ENCODE measurements around the gene BIVM.

BIVM gene

DNA sequence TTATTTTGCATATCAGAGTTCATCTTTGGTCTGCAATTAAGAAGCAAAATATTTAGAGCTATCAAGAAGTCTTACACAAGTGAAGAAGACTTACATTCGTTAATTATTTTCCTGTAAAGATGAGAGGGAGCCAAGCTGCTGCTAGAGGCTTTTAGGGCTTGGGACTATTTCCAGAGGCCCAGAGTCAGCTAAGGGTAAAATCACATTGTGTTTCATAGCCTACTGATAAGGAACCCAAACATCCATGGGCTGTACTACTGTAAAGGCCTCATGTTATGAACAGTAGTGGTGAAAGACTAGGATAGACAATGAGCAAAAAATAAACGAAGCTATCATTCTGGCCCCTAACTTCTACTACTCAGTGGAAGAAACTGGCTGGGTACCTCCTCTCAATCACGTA, 14.4 kb upstream of the BIVM start:
- no peak for DNase-seq (ENCODE audit: low read depth)
- no peak overlapping the region for H3K4me3 ChIP-seq (ENCODE audit: control insufficient read depth, low read depth, low read length)
- TF ChIP-seq, protein P1, sequence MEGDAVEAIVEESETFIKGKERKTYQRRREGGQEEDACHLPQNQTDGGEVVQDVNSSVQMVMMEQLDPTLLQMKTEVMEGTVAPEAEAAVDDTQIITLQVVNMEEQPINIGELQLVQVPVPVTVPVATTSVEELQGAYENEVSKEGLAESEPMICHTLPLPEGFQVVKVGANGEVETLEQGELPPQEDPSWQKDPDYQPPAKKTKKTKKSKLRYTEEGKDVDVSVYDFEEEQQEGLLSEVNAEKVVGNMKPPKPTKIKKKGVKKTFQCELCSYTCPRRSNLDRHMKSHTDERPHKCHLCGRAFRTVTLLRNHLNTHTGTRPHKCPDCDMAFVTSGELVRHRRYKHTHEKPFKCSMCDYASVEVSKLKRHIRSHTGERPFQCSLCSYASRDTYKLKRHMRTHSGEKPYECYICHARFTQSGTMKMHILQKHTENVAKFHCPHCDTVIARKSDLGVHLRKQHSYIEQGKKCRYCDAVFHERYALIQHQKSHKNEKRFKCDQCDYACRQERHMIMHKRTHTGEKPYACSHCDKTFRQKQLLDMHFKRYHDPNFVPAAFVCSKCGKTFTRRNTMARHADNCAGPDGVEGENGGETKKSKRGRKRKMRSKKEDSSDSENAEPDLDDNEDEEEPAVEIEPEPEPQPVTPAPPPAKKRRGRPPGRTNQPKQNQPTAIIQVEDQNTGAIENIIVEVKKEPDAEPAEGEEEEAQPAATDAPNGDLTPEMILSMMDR (IDR thresholded peaks at IDR 0.05; ENCODE audit: control insufficient read depth, insufficient read depth, low read depth, low read length, missing control alignments), result no peak

DNA sequence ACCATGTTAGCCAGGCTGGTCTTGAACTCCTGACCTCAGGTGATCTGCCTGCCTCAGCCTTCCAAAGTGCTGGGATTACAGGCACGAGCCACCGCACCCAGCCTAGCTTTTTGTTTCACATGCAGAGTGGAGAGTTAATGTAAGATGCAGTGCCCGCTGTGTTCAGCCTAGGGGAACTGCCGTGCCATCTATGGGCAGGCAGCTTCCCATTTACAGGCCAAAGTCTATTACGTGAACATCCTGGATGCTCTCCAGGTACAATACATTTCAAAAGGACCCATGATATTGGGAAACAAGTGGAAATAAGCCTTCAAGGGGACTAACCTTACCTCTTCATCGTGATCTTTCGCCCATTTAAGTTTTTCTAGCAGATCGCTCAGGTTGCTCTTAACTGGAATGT, 10.2 kb upstream of the BIVM start:
- H3K4me3 ChIP-seq (ENCODE audit: control insufficient read depth, low read depth, low read length), result no peak overlapping the region
- TF ChIP-seq, protein P1 (IDR thresholded peaks at IDR 0.05; ENCODE audit: control insufficient read depth, insufficient read depth, low read depth, low read length, missing control alignments), result no peak
- no peak for DNase-seq (ENCODE audit: low read depth)

DNA sequence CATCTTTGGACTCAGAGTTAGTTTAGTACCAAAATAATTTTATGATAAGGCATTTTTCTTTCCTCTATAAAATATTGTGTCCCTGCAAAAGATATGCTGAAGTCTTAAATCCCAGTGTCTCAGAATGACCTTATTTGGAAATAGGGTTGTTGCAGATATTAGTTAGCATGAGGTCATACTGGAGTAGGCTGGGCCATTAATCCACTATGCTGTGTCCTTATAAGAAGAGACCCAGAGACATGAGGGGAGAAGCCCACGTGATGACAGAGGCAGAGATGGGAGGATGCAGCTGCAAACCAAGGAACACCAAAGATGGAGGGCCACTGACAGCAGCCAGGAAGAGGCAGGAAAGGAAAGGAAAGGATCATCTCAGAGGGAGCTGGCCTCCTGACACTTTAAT, 6.5 kb upstream of the BIVM start:
- no peak for DNase-seq (ENCODE audit: low read depth)
- TF ChIP-seq, protein P1 (IDR thresholded peaks at IDR 0.05; ENCODE audit: control insufficient read depth, insufficient read depth, low read depth, low read length, missing control alignments), result no peak
- no peak overlapping the region for H3K4me3 ChIP-seq (ENCODE audit: control insufficient read depth, low read depth, low read length)

DNA sequence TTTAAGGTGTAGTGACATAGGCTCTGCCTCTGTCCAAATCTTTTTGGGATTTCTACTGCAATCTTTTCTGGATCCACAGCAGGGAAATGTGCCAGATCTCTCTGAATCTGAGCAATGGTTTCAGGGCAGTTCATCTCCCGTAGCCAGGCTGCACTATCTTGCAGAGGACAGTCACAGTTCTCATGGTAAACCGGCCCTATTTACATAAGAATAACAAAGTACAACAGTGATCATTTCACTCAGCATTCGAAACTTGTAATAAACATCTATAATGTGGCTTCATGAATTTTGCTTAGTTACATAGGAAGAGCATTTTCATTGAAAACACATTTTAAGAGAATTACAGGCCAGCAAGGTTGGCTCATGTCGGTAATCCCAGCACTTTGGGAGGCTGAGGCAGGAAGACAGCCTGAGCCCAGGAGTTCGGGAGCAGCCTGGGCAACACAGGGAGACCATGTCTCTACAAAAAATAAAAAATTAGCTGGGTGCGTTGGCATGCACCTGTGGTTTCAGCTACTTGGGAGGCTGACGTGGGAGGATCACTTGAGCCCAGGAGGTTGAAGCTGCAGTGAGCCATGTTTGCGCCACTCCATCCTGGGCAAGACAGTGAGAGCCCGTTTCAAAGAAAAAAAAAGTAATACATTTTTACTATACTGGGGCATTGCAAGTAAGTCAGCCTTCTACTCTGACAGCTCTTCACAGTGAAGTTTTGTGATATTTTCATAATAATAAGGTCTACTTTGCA, 5.1 kb upstream of the BIVM start:
- TF ChIP-seq, protein P1 (IDR thresholded peaks at IDR 0.05; ENCODE audit: control insufficient read depth, insufficient read depth, low read depth, low read length, missing control alignments), result no peak
- no peak for DNase-seq (ENCODE audit: low read depth)
- H3K4me3 ChIP-seq (ENCODE audit: control insufficient read depth, low read depth, low read length), result no peak overlapping the region

DNA sequence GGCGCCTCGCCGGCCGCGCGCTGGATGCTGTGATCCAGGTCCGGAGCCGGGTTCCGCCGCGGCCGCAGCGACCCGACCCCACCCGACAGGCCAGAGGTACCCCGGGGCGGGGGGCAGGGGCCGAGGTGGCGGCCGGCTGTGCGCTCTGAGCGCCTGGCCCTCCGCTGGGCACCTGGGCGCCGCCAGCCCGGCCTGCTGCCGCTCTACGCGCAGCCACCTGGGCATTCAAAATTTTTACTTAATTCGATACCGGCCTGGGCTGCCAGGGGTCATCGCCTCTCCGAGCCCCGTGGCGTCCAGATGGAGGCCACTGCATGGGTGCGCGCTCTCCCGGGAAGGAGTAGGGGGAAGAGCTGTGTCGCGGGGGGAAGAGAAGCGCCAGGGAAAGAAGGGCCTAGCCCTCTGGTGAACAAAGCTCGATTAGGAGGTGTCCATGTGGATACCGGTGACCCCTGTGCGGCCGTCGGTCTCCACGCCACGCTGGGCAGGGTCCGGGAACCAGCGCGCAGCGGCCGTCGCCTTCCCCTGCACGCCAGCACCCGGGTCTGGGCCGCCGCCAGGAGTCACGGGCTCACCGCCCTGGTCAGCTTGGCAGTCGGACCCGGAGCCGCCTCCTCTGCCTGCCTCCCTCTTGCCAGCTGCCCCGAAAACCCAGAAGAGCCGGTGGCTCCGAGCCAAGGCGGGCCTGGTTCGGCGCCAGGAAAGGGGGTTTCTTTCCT, 666 bp downstream of the BIVM start:
- TF ChIP-seq, protein P1 (IDR thresholded peaks at IDR 0.05; ENCODE audit: control insufficient read depth, insufficient read depth, low read depth, low read length, missing control alignments), result no peak
- peak overlapping the region; percentile 70 for H3K4me3 ChIP-seq (ENCODE audit: control insufficient read depth, low read depth, low read length)
- DNase-seq (ENCODE audit: low read depth), result no peak

DNA sequence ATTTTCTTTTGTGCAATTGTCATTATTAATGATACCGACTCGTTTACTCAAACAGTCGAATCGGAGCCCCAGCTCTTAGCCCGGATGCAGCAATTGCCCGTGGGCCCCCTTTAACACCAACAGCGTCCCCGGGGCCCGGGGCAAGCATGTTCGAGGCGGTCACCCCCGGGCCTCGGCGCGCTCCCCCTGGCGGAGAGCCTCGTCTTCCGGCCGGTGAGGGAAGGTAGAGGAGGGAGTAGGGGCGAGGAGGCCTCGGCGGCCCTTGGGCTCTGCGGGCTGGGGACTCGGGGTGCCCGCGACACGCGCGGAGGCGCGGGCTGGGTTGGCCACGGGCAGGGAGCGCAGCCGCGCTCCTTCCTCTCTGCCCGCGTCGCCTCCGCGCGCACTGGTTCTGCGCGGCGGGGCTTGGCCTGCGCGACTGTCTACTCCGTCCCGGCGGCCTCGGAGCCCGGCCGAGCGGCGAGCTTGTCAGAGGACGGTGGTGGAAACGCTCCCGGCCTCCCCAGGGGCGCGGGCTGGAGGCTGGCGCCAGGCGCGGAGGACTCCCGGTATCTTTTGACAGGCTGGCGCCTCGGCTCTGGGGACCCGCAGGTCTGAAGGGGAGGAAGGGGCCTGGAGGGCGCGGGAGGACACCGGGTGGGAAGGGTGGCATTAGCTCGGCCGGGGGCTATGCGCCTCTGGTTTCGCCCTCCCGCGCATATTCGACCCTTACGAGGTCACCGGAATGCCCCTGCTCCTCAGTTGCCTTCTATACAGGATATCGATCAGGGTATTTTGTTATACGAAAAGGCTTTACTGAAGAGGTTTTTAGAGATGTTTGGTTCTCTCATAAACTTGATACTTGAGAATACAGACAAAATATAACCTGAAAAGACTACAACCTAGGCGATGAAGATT, 1.5 kb downstream of the BIVM start:
- TF ChIP-seq, protein P1 (IDR thresholded peaks at IDR 0.05; ENCODE audit: control insufficient read depth, insufficient read depth, low read depth, low read length, missing control alignments), result peak; percentile 85
- peak overlapping the region; percentile 70 for H3K4me3 ChIP-seq (ENCODE audit: control insufficient read depth, low read depth, low read length)
- DNase-seq (ENCODE audit: low read depth), result peak; percentile 13
